GM13977 (cell line): ENCODE measurements around the gene BTN2A1.
A peak's percentile ranks its signal among the peaks of the same experiment; 100 is the strongest.
"Not testable (repeated sequence)": the region's sequence is repeated elsewhere in the genome, so short reads cannot be mapped to it uniquely, and the experiment has no call there.

ENCODE experiments used
- DNase-seq: peaks from one replicate; pipeline ENCODE4 v3.0.0; 2012; ENCODE audit warnings: low spot score
- in situ Hi-C: fragments of 300-500 bp; cut with MboI; formaldehyde crosslinking; loops from one replicate; pipeline ENCODE4 v1.12.0; 2022; ENCODE audit warnings: low sequenced_read_pairs, low pct_unique_long_range_greater_than_20kb, mixed read lengths, inconsistent platforms; ENCODE audit not compliant: unreplicated experiment
- TF ChIP-seq, protein P1 (sequence below): IDR thresholded peaks from 2 replicates; pipeline ENCODE4 v1.5.1; 2012; ENCODE audit warnings: mild to moderate bottlenecking, control low read depth; ENCODE audit not compliant: insufficient read depth; ENCODE audit errors: extremely low read depth, missing control alignments

The BTN2A1 gene

DNA sequence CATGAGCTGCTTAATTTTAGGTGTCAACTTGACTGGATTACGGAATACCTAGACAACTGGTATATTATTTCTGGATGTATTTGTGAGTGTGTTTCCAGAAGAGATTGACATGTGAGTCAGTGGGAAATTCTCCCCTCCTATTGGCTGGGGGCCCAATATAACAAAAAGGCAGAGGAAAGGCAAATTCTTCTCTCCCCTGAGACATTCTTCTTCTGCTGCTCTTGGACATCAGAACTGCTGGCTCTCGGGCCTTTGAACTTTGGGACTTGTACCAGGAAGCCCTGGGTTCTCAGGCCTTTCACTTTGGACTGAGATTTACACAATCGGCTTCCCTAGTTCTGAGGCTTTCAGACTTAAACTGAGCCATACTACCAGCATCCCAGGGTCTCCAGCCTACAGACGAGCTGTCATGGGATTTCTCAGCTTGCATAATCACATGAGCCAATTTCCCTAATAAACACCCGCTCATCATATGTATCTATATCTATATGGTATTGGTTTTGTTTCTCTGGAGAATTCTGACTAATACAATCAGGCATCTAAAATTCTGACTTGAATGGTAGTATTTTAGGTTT, 25.0 kb upstream of the BTN2A1 start:
- in situ Hi-C loops, result no loop called here
- TF ChIP-seq, protein P1, sequence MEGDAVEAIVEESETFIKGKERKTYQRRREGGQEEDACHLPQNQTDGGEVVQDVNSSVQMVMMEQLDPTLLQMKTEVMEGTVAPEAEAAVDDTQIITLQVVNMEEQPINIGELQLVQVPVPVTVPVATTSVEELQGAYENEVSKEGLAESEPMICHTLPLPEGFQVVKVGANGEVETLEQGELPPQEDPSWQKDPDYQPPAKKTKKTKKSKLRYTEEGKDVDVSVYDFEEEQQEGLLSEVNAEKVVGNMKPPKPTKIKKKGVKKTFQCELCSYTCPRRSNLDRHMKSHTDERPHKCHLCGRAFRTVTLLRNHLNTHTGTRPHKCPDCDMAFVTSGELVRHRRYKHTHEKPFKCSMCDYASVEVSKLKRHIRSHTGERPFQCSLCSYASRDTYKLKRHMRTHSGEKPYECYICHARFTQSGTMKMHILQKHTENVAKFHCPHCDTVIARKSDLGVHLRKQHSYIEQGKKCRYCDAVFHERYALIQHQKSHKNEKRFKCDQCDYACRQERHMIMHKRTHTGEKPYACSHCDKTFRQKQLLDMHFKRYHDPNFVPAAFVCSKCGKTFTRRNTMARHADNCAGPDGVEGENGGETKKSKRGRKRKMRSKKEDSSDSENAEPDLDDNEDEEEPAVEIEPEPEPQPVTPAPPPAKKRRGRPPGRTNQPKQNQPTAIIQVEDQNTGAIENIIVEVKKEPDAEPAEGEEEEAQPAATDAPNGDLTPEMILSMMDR, result no peak

DNA sequence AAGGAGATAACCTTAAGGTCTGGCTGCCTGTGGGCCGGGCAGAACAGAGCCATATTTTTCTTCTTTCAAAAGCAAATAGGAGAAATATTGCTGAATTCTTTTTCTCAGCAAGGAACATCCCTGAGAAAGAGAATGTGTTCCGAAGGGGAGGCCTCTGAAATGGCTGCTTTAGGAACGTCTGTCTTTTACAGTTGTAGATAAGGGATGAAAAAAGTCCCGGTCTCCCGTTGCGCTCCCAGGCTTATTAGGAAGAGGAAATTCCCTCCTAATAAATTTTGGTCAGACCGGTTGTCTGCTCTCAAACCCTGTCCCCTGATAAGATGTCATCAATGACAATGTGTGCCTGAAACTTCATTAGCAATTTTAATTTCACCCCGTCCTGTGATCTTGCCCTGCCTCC, 24.1 kb upstream of the BTN2A1 start:
- DNase-seq, in situ Hi-C loops: not testable (repeated sequence)

More for the DNA sequence above, 25.0 kb upstream of the BTN2A1 start:
- no peak for DNase-seq

DNA sequence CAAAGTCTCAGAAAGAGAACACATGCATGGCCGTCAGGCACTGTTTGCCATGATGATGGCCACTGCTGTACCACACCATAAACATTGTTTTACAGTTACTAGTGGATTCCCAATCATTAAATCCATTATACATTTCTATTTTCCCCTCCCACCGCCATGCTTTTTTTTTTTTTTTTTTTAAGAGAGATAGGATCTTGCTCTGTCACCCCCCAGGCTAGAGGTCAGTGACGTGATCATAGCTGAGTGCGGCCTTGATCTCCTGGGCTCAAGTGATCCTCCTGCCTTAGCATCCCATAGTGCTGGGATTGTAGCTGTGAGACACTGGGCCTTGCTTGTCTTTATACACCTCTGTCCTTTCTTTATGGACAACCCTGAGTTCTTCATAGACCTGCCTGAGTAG, 21.7 kb upstream of the BTN2A1 start:
- in situ Hi-C loops, result no loop called here
- no peak for DNase-seq
- TF ChIP-seq, protein P1, result no peak

DNA sequence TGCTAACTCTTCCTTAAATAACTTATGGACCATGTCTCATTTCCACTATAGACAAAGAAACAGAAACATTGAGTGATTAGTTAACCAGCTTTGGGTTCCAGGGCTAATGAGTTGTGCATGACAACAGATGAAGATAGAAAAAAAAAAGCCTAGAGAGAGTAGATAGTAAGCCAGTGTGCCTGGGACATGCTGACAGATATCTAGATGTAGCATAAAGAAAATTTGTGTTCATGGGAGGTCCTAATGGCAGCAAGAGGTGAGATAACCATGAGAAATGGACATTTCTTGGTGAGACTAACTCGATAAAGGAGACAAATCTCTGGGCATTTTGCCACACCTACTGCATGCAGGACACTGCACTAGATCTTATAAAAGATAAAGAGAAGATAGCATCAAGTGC, 20.2 kb upstream of the BTN2A1 start:
- TF ChIP-seq, protein P1, result no peak
- in situ Hi-C loops, result no loop called here
- DNase-seq, result no peak

DNA sequence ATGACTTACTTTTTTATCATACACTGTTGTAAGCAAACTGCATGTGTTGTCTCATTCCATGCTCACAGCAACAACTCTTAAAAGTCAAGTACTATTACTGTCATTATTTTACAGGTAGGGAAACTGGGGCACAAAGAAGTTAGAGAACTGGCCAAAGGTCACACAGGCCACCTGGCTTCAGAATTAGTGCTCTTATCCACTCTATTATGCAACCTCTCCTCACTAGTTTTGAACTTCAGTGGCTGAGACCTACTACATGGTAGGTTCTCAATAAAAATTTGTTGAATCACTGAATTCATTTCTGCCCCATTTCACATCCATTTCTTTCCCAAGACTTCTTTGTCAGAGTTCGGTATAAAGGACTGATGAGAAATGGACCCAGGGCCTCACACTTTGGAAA, 19.8 kb upstream of the BTN2A1 start:
- TF ChIP-seq, protein P1, result no peak
- no peak for DNase-seq
- in situ Hi-C loops, result no loop called here

DNA sequence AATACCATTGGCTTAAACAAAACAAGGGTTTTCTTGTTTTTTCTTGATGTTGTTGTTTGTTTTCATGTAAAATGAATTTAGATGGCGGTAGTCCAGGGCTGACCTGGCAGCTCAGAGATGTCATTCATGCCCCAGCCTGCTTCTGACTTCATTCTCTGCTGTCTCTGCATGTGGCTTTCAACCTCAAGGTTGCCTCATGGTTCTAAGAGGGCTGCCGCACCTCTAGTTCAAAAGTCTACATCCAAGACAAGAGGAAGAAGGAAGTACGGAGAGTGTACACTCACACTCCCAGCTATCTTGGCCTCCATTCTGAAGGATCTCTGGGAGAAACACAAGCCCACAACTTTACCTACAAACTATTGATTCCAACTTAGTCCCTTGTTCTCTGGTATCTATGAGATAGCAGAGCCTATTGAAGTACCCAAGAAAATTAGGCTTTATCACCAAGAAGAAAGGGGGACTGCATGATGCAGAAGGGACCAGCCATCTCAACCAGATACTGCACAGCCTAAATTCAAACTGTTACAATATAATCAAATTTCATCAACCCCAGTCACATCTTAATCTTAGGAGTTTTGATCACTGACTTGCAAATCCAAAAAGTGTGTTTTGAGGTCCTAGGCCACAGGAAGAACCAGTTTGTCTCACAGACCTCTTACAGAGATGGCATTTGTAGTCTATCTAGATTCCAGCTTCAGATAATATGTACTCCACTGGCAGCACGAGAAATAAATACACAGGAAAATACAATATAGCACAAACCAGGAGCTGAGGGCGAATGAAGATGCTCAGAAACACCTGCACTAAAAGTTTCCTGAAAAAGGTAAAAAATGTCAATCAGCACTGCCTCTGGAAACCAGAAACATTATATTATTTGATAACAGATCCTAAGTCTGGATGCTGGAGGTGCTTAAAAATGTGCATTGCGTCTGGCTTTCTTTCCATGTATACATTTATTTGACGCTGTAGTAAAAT, 18.3 kb upstream of the BTN2A1 start:
- TF ChIP-seq, protein P1, result no peak
- in situ Hi-C loops, result no loop called here
- peak; percentile 10 for DNase-seq

DNA sequence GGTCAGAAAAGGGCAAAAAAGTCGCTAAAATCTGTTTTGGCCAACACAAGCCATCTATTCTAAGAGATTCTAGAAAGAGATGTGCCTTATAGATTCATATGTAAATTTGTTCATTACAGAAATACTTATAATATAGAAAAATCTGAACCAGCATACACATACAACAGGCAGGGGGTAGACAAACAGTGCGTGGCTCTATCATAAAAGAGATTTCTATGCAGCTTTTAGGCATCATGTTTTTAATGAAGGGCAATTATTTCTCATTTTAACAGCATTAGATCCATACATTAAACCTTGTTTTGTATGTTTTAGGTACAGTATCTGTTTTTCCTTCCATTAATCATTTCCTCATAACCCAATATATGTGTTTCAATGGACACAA, 16.8 kb upstream of the BTN2A1 start:
- TF ChIP-seq, protein P1, result no peak
- in situ Hi-C loops, result no loop called here
- DNase-seq, result no peak
